HG03159 (cell line): Measurements from ENCODE around the gene RPH3AL.
"Not testable (repeated sequence)": the region's sequence is repeated elsewhere in the genome, so short reads cannot be mapped to it uniquely, and the experiment has no call there.

Experiments used
- ATAC-seq: cut with Tn5 transposase; IDR thresholded peaks from one replicate; pipeline ENCODE4 v1.9.1; 2021; ENCODE audit warnings: mild to moderate bottlenecking, moderate library complexity; ENCODE audit not compliant: unreplicated experiment

The RPH3AL gene

DNA sequence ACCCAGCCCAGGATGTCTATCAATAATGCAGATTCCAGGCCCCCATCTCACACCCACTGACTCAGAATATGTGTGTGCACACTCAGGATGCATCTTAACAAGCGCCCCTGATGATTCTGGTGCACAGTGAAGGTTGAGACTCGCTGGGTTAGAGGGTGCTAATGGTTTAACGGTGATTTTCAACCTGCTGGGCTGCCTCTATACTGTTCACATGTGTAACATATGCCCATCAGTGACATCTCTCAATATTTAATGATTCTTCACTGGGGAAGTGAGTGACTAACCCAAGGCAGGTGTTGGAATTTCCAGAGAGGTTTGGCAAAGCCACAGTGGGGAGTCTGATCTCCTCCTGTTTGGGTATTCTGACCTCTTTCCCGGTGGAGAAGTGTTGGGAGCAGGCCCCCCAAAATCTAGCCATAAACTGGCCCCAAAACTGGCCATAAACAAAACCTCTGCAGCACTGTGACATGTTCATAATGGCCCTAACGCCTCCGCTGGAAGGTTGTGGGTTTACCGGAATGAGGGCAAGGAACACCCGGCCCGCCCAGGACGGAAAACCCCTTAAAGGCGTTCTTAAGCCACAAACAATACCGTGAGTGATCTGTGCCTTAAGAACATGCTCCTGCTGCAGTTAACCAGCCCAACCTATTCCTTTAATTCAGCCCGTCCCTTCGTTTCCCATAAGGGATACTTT lies 167.0 kb downstream of the RPH3AL start:
- no peak for ATAC-seq

DNA sequence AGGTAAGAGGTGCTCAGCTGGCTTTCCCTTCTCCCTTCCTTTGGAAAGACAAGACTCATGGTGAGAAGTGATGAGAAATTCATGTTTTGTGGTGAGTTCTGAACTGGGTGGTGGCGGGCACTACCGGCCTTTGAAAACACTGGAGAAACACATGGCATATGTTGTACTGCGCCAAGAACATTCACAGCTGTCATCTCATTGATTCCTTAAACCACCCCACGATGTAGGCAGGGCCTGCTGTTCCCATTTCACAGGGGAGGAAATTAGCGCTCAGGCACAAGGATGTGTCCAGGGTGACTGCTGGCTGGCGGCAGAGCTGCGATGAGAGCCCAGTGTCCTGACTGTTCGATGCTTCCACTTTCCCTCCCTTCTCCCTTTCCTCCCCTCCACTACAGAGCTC lies 169.6 kb downstream of the RPH3AL start:
- ATAC-seq = no peak

DNA sequence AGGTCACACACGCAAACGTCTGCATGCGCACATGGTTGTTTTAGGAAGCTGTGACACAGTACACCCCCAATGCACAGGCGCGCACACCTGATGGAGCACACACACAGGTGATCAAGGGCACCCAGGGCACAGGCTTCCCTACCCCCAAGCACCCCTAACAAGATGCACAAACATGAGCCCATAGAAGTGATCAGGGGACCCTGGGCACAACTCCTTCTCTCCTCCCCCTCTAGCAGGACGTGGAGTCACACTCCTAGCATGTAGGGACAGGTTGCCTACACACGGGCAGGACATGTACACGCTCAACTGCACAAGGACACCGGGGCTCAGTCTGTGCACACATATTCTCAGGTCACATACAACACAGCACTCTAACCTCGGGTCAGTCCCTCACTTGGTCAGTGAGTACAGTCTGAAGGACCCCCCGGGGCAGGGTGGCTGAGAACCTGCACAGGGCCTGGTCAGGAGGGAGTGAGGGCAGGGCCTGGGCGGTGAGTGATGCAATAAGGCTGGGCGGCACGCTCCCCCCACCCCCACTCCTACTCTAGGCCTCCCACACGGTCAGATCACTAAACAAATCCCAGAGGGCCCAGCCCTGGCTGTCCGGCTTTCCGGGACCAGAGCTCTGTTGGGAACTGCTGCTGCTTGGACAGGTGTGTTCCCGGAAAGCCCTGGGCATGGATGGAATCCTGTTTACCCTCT lies 170.4 kb downstream of the RPH3AL start:
- no peak for ATAC-seq

DNA sequence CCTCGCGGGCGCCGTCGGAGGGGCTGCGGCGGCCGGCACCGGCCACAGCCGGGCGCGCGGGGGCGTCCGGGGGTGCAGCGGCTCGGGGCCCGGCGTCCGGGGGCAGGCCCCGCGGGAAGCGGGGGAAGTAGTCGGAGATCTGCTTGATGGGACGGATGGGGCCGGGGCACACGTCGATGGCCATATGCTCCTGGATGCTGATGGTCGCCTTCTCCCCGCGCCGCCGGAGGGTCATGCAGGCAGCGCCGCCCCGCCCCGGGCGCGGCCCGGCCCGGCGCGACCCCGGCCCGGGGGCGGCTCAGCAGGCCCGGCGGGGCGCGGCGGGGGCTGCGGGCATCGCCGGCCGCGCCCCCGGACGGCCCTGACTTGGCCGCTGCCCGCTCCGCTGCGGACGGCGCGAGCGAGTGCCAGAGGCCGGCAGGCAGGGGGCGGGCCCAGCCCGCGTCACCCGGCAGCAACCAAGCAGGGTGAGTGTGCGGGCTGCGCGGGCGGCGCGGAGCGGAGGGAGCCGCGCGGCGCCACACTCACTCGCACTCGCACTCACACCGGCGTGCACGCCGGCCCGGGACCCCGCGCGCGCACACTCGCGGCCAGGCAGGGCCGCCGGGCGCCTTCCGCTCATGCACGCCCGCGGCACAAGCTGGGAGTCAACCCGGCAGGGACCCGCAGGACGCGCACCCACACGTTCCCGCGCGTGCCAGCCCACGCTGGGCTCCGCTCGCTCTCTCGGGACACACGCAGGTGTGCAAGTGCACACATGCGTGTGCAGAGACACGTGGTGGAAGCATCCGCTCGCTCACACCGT lies 171.2 kb downstream of the RPH3AL start, which contains the start of gene DOC2B:
Gene DOC2B, minus strand, starts transcription at position 406 of the 805 bp plus-strand sequence. Its CDS starts 171 bp downstream, at position 235.
- no peak for ATAC-seq

DNA sequence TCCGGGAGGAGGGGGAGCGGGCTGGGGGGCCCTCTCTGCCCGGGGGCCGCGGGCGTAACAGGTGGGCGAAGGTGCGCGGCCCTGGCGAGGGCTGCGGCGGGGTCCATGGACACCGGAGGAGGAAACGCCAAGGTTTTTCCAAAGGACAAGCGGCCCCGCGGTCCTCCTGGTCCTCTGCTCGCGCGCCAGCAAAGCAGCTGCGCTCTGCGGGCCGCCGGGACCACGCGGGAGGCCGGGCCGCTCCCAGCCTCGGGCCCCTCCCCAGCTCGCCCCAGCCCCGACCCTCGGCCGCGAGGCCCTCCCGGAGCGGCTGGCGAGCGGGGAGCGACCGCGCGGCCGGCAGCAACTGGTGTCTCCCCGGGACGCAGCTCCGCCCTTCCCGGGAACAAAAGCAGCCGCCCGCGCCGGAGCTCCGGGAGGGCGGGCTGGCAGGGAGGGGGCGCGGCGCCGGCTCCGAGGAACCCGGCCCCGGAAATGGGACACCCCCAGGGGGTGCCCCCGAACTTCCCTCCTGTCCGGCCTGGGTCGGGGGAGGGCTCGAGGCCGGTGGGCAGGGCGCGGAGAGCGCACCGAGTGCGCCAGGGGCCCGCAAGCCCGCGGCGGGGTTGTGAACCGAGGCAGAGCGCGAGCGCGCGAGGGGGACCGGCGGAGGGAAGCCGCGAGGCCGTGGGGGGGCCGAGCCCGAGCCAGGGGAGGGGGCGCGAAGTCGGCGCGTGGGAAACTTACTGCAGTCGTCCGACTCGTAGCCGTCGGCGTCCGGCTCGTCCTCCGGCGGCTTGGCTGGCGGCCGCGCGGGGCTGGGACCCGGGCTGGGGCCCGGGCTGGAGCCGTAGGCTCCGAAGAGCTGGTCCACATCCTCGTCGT lies 172.0 kb downstream of the RPH3AL start:
- no peak for ATAC-seq

DNA sequence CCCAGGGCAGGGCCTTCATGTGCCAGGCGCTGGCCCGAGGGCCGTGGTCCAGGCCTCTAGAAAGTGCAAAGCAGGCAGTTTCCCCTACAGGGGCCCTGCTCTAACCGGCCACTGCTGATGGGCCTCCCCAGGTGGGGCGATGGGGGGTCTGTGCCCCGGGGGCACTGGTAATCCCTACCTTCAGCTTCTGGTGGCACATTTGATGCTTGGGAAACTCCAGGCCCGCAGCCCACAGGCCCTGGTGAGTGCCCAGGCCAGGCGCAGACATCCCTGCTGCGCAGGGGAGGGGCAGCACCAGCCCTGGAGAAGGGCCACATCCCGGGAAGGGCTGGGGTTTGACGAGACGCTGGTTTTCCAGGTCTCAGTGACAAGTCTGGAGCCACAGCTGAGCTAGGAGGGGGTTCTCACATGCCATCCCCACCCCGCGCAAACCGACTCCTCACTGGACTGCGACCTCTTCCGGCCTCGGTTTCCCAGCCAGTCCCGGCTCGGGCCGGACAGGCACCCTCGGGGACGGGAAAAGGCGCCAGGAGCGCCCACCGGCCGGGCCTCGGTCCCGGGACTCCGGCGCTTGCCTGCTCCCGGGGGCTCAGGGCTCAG lies 172.7 kb downstream of the RPH3AL start:
- ATAC-seq = no peak

DNA sequence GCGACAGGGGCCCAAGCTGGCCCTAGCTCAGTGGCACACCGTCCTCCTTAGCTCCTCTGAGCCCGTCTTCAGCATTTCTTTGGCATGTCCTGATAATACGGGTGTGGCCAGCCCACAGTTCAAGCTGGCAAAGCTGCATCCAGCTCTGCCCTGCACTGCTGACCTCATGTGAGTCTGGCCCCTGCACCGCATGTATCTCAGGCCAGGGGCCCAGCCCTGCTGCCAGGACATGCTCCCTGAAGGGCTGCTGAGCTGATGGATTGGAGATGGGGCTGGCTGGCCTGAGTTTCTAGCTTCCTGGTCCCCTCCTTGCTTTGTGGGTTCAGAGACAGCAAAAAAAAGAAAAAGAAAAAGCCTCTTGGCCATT lies 173.6 kb downstream of the RPH3AL start:
- no peak for ATAC-seq

DNA sequence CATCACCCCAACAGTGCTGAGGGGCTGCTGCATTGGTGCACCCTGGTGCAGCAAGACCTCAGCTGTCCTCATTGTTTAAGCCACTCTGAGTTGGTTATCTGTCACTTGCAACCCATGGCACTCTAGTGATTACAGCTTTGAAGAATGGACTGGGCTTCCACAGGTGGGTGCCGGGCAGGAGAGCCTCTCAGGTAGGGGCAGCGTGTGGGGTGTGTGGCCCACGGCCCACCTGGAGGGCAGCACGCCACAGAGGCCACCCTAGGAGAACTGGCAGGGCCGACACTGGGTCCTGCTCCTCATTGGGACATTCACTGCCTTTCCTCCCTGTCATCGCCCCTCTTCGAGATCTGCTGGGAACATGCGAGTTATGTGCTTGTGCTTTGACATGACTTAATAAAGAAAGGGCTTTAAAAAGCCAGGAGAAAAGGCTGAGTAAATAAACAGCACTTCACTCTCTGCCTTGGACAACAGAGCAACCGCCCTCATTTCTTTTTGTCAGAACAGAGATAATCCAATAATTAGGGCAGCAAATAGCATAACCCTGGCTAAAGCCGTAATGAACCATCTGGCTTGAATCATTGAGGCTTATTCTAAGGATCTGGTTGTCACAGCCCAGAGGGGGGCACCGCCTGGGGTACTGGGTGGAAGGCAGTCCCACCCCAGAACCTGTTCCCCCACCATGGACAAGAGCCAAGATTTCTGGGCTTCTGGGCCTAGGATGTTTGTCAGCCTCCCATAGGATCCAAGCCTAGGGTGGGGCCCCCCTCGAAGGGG lies 174.1 kb downstream of the RPH3AL start:
- ATAC-seq = no peak

DNA sequence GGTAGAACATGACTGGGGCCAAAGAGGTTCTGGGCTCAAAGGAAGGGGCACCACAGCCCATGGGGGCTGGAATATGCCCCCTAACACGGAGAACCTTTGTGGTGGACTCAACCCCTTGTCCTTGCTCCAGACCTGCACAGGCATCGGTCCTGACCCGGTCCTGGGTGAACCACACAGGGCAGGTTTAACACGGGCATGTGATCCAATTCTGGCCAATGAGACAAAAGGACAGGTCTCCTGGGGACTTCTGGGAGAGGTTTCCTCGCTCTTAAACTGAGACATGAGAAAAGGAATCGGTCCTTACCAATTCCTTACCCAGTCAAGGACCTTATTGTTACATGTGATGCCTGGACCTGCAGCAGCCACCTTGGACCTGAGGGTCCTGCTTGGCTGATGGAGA lies 174.8 kb downstream of the RPH3AL start:
- ATAC-seq = no peak

DNA sequence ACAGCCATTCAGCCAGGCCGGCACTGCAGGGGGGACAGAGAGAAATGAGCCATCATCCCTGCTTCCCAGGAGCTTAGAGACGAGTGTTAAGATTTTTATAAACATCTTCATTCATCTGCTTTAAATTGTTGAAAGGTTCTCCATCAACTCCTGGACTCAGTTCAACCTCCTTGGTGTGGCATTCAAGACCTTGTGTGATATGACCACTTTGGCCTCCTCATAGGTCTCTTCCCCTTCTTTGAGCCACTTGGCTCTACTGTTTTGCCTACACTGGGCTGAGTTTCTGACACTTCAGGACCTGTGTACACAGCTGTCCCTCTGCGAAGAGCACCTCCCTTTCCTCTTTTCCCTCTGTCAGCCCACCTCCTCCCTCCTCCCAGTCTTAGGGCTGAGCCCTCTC lies 175.5 kb downstream of the RPH3AL start:
- ATAC-seq = no peak

DNA sequence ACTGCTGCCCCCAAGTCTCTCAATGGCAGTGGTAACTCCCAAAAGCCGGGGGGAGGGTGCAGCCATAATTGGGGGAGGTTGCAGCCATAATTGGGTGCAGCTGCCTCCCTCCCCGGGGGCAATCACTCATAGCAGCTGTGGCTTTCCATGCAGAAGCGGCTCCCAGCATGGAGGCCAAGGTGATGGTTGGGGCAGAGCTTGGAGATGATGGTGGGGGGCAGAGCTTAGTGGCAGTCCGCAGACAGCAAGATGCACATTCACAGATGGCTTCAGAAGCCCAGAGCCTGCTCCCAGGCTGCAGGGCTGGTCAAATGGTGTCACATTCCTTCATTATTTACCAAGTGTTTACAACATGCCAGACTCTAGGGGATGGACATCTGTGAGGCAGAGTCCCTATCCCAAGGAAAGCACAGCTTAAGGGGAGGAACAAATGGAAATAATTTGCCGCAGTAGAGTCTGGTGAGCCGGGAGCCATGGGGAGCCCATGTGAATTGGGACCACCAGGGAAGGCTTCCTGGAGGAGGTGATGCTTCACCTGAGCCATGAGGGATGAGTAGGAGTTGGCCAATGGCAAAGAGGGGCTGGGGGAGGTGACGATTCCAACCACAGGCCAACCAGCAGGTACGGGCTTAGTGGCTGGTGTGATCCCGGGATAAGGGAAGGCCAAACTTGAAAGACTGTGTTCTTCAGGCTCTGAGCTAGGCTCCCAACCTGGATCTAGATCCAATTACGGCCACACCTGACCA lies 179.3 kb downstream of the RPH3AL start:
- no peak for ATAC-seq

DNA sequence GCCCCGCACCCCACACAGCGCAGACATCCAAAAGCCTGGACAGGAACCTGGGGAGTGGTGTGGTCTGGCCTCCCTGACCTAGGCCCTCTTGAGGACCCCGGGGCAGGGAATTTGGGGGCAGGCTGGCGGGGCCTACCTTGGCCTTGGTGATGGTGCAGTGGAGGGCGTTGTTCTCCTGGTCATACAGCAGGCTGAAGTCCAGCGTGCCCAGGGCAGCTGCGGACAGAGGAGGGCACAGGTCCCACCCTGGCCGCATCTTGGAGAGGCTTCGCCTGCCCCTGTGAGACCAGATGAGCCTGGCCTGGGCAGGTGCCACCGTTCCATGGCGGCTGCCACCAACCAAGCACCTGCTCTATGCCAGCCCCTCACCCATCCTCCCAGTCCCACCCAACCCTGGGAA lies 180.2 kb downstream of the RPH3AL start:
- ATAC-seq = no peak

DNA sequence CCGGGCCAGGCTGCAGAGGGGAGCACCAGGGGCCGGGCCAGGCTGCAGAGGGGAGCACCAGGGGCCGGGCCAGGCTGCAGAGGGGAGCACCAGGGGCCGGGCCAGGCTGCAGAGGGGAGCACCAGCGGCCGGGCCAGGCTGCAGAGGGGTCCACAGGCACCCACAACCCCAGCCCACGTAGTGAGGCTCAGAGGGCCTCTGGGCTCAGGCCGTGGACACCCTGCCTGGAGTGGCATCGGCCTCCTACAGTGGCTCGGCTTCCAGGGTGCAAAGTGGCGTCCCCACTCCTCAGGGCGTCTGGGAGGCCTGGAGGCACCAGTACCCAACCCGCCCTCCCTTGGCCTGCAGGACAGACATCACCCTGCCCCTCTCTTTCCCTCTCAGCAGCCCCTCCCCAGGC lies 180.7 kb downstream of the RPH3AL start:
- ATAC-seq = no peak

DNA sequence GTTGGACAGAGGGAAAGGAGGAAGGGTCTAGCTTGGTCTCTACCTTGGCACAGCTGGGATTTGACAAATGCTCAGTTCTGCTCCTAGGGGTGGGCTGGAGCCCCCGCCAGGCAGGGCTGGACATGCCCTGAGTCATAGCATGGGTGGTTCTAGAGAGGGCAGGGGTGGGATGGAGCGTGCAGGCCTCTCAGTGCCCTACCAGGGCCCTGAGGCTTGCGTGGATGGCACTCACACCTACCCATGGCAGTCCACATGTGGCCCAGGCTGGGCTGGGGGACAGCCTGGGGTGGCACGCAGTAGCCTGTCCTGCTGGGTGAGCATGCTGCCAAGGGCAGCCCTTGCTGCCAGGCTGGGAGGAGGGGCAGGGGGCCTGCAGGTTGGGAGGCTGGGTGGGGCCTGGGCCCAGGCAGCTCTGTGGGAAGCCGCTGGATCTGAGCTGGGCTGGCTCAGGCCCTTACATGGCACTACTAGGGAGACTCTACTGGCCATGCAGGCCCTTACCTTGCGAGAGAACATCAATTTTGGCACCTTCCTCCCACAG lies 182.4 kb downstream of the RPH3AL start:
- no peak for ATAC-seq

DNA sequence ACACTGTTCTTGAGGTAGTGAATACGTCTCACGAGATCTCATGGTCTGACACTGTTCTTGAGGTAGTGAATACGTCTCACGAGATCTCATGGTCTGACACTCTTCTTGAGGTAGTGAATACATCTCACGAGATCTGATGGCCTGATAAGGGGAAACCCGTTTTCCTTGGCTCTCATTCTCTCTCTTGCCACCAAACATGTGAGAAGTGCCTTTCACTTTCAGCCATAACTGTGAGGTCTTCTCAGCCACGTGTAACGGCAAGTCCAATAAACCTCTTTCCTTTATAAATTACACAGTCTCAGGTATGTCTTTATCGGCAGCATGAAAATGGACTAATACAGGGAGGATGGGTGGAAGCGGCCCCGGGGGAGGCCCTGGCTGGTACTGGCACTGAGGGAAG lies 184.0 kb downstream of the RPH3AL start:
- not testable (repeated sequence) for ATAC-seq

DNA sequence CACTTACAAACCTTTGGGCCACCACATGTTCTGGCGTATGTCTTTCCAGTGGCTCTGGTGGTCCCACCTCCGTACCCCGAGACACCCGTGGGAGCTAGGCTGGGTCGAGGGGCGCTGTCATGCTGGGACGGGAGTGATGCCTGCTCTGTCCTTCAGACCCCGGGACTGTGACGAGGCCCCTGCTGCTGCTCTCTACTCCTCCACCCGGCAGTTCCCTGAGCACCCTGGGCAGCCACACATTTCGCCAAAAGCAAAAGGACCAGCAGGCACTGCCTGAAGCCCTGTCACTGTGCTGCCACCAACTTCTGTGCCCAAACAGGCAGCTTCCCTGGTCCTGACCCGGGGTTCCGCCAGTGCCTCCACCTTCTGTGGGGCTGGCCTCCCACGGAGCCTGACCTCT lies 186.7 kb downstream of the RPH3AL start:
- no peak for ATAC-seq

DNA sequence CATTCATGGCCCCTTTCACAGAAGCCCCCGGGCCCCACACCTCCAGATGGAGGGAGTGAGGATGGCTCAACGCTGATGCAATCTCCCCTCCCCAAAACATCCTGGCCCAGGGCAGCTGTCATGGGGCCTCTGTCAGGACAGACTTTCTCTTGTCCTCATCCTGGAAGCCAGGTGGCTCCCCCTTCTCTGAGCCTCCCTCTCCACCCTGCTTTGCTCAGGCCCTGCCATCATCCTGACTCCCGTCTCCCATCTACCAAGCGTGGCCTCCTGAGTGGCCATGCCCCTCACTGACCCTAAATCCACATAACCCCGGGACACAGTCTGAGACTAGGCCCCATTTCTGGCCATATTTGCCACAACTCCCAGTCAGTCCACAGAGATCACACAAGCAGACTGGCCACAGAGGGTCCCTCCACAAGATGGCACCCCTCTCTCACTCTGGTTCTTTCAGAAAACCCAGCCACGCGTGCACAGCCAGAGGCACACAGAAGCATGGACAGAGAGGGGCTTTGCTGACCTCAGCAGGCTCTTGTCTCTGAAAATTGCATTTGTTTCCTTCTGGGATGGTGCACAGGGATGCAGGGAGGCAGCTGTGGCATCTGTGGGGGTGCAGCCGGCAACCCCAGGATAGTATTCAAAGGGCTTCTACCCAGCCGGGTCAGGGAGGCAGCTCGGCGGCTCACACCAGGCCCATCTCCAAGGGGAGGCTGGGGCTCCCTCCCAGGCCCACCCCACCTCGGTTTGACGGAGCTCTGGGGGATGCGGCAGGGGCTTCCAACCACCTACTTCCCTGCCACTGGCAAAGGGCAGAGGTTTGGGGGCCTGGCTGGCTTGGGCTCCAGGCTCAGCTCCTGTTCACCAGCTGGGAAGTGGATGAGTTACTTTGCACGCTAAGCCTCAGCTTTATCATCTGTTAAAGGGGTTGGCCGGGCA lies 188.0 kb downstream of the RPH3AL start:
- ATAC-seq = no peak
